ENCODE results near the gene ENTHD1. TPM values are rescaled to one million over a fixed set of nuclear protein-coding genes. Genes with fewer than 3 reads are reported as not detected.

ENTHD1 gene
- total and polyA plus RNA-seq, 9 of the 15 experiments (the other 6 are each of a cell fraction or from before 2014, with no cell fraction given): 0.13 to 0.98 (median 0.35) TPM

- TF ChIP-seq SRF (CRISPR knock-in tag; IDR thresholded peaks at IDR 0.05) (no peak; a peak in 1 of 4 replicates), EP300 (IDR thresholded peaks at IDR 0.05; ENCODE audit: low read length) (peak; percentile 82), ZNF3 (CRISPR knock-in tag; IDR thresholded peaks at IDR 0.05) (no peak), ZBTB1 (CRISPR knock-in tag; IDR thresholded peaks at IDR 0.05; ENCODE audit: borderline replicate concordance, low read depth) (no peak), IRF2 (CRISPR knock-in tag; IDR thresholded peaks at IDR 0.05) (no peak), ETV5 (CRISPR knock-in tag; IDR thresholded peaks at IDR 0.05; ENCODE audit: low read depth) (no peak), TEAD2 (tag; IDR thresholded peaks at IDR 0.05) (no peak), PHF8 (IDR thresholded peaks at IDR 0.05; ENCODE audit: borderline replicate concordance, low read length) (no peak), C11orf30 (IDR thresholded peaks at IDR 0.05; ENCODE audit: low read depth) (peak; percentile 26; the same call in 1 of the 2 replicates), MEIS2 (IDR thresholded peaks at IDR 0.05; ENCODE audit: partially characterized antibody) (no peak), CHD4 (IDR thresholded peaks at IDR 0.05; ENCODE audit: insufficient read depth, insufficient replicate concordance, low read depth, low read length, poor library complexity, severe bottlenecking) (no peak), CSDE1 (IDR thresholded peaks at IDR 0.05) (no peak), KDM2B (CRISPR knock-in tag; IDR thresholded peaks at IDR 0.05) (no peak), HSF4 (CRISPR knock-in tag; IDR thresholded peaks at IDR 0.05; ENCODE audit: borderline replicate concordance) (no peak), RBBP5 (IDR thresholded peaks at IDR 0.05; ENCODE audit: borderline replicate concordance, insufficient read depth, low read length, poor library complexity, severe bottlenecking) (peak; percentile 37), RB1 (IDR thresholded peaks at IDR 0.05; ENCODE audit: low read depth) (no peak), PTTG1 (tag; IDR thresholded peaks at IDR 0.05; ENCODE audit: low read depth) (no peak), HOMEZ (CRISPR knock-in tag; IDR thresholded peaks at IDR 0.05) (no peak), MBD2 (IDR thresholded peaks at IDR 0.05; ENCODE audit: borderline replicate concordance, low read depth) (no peak), MAFF (IDR thresholded peaks at IDR 0.05; ENCODE audit: low read length) (peak; percentile 19; the same call in 1 of the 2 replicates), ZBTB9 (CRISPR knock-in tag; IDR thresholded peaks at IDR 0.05) (no peak), COPS2 (conservative IDR thresholded peaks at IDR 0.05) (no peak), ZBED1 (IDR thresholded peaks at IDR 0.05) (no peak), ARID3A (IDR thresholded peaks at IDR 0.05; ENCODE audit: borderline replicate concordance, low read depth, low read length) (peak; percentile 28; the same call in 1 of the 2 replicates), HDAC1 (IDR thresholded peaks at IDR 0.05) (peak in 1 of 2 experiments; percentile 55; a peak in 1 of 4 replicates)
Measured at GRCh38 chr22:39723899-39724351, 169.6 kb downstream of the ENTHD1 start (continued).

Data from K562 (cell line).